GM18520 (cell line): ENCODE data around the gene LARP1.

ENCODE experiments used
- ATAC-seq: cut with Tn5 transposase; IDR thresholded peaks from one replicate; pipeline ENCODE4 v1.9.1; 2021; ENCODE audit not compliant: unreplicated experiment

Gene LARP1

DNA sequence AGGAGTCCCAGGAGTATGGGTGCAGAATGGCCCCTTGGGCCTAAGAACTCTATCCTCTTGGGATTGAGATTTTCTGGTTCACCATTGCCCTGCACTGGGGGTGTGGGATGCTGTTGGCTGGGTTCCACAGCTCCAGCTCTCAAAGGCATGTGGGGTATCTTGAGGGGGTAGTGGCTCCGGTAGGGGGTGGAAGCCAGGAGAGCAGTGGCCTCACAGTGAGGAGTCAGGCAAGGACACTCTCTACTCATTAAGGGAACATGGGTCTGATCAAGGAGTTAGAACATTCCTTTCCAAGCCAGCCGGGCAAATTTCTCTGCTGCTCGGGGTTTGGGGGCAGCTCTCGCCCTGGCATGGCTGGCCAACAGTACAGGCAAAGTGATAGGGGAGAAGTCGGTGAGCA lies 33.0 kb downstream of the LARP1 start:
- ATAC-seq, result no peak

DNA sequence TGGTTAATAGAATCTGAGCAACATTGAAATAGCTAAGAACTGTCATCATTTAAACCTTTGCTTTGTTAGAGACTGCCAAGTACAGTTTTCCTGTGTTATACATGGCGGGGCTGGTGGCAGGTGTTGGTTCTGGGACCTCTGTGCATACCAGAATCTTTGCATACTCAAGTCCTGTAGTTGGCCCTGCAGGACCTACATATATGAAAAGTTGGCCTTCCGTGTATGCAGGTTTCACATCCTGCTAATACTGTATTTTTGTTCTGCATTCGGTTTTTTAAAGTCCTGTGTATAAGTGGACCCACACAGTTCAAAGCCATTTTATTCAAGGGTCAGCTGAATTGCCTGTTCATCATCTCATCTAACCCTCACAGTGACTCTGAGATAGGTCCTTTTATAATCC lies 36.4 kb downstream of the LARP1 start:
- peak; percentile 86 for ATAC-seq

DNA sequence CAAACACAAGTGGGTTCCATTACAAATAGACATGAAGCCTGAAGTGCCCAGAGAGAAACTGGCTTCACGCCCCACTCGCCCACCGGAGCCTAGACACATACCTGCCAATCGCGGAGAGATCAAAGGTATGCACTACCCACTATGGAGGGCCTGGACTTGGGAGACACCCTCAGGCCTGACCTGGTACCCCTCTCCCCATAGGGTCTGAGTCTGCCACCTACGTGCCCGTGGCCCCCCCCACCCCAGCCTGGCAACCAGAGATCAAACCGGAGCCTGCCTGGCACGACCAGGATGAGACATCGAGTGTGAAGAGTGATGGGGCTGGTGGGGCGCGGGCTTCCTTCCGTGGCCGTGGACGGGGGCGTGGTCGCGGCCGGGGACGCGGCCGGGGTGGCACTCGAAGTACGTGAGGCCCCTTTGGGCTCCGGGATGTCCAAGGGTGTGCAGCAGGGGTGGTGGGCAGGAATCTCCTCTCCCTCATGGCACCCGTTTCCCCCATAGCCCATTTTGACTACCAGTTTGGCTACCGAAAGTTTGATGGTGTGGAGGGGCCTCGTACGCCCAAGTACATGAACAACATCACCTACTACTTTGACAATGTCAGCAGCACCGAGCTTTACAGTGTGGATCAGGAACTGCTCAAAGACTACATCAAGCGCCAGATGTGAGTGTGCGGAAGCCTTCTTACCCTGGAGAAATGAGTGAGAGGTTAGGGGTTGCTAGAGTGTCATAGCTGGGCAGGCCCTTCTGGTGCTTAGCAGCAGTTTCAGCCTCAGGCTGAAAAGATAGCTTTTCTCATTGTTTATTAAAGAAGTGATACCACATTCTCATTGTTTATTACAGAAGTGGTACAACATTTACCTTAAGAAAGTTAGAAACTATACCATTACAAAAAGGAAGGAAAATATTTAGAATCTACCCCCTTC lies 38.7 kb downstream of the LARP1 start:
- ATAC-seq, result no peak

DNA sequence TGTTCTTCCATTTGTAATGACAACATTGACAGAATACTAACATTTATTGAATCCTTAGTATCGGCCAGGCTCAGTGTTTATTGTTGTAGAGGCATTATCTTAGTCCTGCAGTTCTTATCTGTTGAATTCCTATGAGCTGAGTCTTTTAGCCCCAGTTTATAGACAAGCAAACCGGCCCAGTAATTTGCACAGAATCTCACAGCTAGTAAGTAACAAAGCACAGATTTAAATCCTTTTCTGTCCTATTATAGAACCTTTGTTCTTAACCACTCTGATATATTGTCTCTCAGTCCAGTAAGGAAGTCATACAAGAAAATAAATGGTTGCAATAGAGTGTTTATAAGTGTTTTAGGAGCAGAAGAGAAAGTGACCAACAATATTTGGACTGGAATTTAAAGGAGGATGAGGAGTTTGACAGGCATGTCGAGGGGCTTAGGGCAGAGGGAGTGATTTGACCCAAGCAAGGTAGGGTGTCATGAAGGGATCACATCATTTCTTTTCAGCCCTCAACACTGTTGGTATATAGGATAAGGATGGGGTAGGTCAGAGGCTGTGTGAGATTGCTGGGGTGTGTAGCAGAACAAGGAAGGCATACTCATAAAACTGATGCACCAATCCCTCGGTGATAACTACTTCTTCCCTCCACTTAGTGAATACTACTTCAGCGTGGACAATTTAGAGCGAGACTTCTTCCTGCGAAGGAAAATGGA lies 39.5 kb downstream of the LARP1 start:
- no peak for ATAC-seq

DNA sequence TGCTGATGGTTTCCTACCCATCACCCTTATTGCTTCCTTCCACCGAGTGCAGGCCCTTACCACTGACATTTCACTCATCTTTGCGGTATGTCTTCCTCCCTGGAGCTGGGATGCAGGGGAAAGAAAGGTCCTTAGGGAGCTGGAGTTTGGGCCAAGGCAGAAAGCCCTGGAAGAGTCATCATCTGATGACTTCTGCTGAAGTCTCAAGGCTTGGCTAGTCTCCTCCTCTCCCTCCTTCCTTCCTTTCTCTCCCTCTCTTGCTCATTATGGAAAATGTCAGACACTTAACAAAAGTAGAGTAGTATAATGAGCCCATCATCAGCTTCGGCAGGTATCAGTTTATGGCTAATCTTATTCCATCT lies 40.0 kb downstream of the LARP1 start:
- no peak for ATAC-seq

DNA sequence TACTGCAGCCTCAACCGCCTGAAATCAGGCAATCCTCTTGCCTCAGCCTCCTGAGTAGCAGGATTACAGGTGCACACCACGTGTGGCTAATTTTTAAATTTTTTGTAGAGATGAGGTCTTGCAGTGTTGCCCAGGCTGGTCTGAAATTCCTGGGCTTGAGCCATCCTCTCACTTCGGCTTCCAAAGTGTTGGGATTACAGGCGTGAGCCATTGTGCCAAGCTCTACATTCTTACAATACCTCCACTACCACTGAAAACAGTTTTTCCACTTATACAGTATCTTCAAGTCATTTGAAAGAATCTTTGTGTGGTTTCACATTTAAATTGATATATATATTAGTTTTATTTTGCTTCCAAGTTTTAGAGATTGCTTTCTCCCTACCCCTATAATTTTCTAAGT lies 42.6 kb downstream of the LARP1 start:
- ATAC-seq, result no peak

GRCh38 chr5:154800582-154800981 lies 45.4 kb downstream of the LARP1 start:
- no peak for ATAC-seq

DNA sequence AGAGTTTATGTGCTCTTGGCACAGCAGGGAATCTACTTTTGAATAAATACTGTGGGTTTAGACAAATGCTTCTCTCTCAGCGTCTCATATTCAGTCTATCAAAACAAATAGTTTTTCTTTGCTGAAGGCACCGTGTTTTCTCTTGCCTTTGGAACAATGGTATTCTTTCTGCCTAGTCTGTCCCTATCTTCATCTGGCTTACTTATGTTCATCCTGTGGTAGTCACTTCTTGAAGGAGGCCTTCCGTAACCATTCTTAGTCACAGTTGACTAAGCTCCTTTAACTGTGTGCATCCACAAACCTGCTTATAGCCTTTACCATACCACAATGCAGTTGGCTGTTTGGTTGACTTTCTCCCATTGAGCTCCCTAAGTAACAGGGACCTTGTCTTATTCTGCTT lies 45.9 kb downstream of the LARP1 start:
- ATAC-seq, result no peak

DNA sequence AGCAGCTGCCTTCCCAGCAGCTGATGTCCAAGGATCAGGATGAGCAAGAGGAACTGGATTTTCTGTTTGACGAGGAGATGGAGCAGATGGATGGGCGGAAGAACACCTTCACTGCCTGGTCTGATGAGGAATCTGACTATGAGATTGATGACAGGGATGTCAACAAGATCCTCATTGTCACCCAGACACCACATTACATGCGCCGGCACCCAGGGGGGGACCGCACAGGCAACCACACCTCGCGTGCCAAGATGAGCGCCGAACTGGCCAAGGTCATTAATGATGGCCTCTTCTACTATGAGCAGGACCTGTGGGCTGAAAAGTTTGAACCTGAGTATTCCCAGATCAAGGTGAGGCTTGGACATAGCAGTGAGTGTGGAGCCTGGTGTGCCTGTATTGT lies 46.9 kb downstream of the LARP1 start:
- no peak for ATAC-seq

DNA sequence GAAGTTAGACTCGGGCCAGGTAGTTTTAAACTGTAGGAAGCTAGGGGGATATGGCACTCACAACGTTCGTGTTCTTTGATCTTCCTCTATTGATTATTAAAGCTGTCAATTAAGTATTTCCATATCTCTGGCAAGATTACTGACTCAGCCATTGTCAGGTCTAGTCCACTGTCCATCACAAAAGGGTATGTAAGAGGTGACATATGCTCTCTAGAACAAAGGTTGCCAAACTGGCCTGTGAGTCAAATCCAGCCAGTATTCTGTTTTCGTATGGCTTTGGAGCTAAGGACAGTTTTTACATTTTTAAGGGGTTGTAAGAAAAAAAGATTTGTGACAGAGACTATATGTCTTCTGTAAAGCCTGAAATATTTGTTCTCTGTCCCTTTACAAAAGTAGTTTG lies 51.0 kb downstream of the LARP1 start:
- ATAC-seq, result no peak

- ATAC-seq, result no peak
These were observed 56.1 kb downstream of the LARP1 start for GRCh38 chr5:154811239-154811638.

DNA sequence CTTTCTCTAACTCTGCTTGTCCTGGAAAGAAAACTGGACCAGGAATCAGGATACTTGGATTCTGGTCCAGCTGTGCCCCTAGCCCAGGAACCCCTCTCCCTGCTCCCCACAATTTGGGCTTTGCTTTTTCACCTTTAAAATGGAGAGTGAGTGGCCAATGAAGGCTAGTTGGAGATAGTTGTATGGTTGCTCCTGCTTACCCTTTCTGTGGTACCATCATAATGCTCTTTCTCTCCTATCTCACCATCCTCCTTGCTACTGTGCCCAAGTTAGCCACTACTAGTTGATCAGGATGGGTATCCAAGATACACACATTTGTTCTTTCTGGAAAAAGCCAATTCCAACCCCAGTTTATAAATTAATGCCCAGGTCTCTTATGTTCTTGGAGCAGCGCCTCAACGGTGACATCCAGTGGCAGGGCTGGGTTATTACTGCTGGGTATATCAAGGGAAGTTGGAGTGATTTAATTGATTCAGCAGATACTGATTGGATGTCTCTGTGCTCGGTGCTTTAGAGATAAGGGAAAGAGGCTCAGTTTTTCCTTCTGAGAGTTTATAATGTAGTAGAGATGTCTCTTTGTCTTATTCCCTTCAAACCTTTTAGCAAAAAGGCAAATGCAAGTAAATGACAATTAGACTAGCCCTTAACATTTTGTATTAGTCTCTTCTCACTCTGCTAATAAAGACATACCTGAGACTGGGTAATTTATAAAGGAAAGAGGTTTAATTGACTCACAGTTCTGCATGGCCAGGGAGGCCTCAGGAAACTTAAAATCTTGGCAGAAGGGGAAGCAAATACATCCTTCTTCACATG lies 56.7 kb downstream of the LARP1 start:
- ATAC-seq, result no peak

DNA sequence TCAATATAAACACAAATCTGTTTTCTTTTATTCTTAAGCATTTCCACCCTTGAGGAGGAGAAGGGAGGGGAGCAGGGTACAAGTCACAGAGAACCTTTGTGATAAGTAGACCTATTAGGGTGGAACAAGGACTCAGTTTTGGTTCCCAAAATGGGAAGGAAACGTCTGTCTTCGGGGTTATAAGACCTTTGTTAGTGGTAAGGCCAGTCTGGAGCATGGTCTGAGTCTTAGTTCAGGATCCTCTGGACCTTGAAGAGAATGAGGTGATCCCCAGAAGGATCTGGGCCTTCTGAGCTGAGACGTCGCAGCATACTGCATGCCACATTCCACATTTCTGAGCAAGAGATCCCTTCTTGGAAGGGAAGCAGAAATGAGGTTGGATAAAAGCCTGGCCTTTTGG lies 58.0 kb downstream of the LARP1 start:
- no peak for ATAC-seq

DNA sequence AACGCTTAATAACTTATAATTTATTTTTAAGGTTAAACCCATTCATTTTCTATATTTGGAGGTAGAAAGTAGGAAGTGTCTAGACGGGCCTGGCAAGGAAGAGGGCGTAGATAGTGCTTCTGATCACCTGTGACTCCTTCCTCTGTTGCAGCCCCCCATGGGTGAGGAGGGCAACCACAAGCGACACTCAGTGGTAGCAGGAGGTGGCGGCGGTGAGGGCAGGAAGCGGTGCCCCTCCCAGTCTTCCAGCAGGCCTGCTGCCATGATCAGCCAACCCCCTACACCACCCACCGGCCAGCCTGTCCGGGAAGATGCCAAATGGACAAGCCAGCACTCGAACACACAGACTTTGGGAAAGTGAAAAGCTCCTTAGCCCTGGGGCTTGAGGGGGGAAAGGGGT lies 58.6 kb downstream of the LARP1 start:
- ATAC-seq, result no peak

GRCh38 chr5:154815025-154815424 lies 59.8 kb downstream of the LARP1 start:
- ATAC-seq, result no peak

- ATAC-seq, result no peak
These were observed 60.6 kb downstream of the LARP1 start for GRCh38 chr5:154815684-154816247.

DNA sequence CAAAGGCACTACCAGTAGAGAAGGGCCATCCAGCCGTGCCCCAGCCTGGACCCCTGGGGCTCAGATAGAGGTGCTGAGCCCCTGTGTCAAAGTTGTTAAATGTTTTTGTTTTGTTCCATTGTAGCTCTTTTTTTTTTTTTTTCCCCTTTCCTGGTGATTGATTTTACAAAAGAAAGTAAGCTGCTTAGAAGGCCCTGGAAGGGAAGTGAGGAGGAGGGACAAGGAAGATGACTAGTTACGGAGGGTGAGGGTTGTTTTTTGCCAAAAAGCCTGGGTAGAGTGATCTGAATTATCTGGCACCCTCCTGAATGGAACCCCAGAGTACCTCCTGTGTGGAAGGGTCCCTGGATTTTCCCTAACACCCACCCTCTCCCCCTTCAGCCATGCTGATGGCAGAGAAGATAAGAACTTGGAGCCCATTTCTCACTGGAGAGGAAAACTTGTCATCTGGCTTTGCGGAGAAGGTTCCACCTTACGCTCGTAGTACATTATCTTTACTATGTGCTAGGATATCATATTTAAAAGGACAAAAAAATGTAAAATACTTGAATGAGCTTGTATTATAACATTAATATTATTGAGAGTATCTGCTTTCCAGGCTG lies 61.8 kb downstream of the LARP1 start:
- no peak for ATAC-seq

DNA sequence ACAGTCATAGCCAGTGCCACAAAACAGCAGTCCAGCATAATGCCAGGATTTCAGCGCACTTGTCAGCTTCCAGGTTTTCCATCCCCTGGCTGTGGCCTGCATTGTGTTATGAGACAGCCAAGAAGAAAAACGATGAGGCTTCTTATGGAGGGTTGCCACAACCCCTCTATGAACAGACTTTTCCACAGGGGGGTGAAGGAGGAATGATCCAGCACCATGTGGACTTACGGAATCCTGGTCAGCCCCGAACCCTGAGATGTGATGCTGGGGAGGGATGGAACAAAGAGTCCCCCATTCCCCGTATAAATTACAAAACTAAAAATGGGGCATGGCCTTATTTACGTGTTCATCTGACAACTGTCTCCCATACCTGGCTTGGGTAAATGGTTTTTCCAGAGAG lies 62.6 kb downstream of the LARP1 start:
- no peak for ATAC-seq

GRCh38 chr5:154818471-154819116 lies 63.4 kb downstream of the LARP1 start:
- ATAC-seq, result no peak

- no peak for ATAC-seq
These were observed 64.4 kb downstream of the LARP1 start for GRCh38 chr5:154819546-154819945.
